GM12872 (cell line): ENCODE data around the gene DTNBP1.
A peak's percentile ranks its signal among the peaks of the same experiment; 100 is the strongest.

Experiments
- TF ChIP-seq, protein P1 (sequence below): IDR thresholded peaks from 3 replicates; pipeline ENCODE4 v1.5.1; 2011; ENCODE audit warnings: low read depth, mild to moderate bottlenecking, low read length, moderate library complexity; ENCODE audit not compliant: insufficient read depth

DTNBP1 gene

GRCh38 chr6:15628499-15629131, 34.2 kb downstream of the DTNBP1 start:
- TF ChIP-seq, protein P1, sequence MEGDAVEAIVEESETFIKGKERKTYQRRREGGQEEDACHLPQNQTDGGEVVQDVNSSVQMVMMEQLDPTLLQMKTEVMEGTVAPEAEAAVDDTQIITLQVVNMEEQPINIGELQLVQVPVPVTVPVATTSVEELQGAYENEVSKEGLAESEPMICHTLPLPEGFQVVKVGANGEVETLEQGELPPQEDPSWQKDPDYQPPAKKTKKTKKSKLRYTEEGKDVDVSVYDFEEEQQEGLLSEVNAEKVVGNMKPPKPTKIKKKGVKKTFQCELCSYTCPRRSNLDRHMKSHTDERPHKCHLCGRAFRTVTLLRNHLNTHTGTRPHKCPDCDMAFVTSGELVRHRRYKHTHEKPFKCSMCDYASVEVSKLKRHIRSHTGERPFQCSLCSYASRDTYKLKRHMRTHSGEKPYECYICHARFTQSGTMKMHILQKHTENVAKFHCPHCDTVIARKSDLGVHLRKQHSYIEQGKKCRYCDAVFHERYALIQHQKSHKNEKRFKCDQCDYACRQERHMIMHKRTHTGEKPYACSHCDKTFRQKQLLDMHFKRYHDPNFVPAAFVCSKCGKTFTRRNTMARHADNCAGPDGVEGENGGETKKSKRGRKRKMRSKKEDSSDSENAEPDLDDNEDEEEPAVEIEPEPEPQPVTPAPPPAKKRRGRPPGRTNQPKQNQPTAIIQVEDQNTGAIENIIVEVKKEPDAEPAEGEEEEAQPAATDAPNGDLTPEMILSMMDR, result no peak

GRCh38 chr6:15627821-15628220, 35.0 kb downstream of the DTNBP1 start:
- TF ChIP-seq, protein P1, result no peak

DNA sequence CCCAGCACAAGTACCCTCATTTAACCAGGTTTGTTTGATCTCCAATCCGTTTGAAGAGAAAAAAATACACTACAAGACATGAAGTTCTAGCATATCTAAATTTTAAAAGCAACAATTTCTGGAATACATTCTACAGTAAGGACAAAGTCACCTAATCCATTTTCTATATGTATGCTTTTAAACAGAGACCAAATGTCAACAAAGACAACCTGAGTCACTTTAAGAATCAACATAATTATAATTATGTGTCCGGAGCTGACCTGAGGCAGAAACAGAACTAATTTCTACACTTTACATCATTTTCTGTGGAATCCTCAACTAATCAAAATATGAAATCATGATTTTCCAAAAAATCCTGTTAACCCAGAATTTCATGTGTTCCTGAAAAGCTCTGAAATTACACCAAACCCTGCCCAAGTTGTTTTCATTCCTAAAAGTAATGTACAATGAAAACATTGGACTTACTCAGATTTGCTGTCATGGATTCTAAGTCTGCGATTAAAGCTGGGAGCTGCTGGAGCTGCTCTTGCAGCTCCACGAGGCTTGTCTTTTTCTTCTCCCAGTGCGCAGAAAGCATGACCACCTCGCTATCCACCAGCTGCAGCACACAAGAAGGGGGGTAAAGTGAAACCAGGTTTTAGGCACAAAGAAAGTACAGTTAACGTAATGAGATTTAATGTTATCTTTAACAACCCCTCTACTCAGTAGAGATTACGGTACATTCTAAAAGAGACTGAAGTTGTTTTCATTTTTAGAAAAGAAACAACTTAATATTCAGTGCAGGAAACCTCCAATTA, 35.8 kb downstream of the DTNBP1 start:
- TF ChIP-seq, protein P1, result no peak

DNA sequence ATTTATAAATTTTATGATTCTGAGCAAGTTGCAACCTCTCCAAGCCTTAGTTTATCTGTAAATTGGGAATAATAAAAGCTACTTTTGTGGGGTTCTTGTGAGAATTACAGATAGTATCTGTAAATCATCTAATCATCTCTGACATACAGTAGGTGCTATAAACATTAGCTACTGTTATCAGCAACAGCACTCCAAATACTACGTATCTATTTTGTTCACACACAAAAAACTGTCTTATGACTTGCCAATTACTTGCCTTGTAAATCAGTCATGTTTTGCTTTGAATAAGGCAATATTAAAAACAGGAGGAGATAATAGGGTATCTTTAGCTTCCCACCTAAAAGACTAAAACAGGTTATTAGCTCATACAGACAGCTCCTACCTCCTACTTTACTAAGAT, 36.7 kb downstream of the DTNBP1 start:
- TF ChIP-seq, protein P1, result no peak

DNA sequence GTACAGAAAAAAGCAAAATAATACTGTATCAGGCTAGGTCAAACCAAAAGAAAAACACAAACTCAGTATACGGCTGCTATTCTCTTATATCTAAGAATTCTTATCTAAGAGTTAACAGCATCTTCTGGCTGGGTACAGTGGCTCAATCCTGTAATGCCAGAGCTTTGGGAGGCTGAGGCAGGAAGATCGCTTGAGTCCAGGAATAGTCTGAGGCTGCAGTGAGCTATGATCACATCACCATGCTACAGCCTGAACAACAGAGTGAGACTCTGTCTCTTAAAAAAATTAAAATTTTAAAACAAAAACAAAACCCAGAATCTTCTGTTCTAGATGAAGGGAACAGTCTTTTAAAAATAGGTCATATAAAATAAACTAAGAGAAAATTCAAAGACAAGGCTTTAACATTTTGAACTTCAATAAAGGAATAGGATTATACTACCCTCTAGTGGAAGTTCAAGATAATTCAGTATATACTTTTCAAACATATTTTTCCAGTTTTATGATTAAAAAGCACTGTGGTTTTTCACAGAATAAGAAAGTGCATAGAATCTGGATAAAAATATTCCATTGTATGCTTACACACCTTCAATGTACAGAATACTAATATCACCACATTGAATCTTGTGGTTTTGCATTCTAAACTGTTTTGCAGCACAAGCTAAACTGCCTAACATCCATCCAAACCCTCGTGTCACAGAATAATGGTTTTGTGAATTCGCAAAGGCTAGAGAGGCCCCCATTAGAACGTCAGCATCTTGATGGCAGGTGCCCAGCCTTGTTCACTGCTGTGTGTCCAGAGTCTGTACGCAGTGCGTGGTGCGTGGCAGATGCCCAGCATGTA, 39.3 kb downstream of the DTNBP1 start:
- TF ChIP-seq, protein P1, result 0 out of 3 replicates have a peak, but pooled peaks have one; percentile 25

- TF ChIP-seq, protein P1, result no peak
These were observed 40.6 kb downstream of the DTNBP1 start for GRCh38 chr6:15622045-15622740.
